Keratinocyte (primary cell): ENCODE data around the gene PRMT1. TPM values are rescaled to one million over a fixed set of nuclear protein-coding genes. Genes with fewer than 3 reads are reported as not detected.
A peak's percentile ranks its signal among the peaks of the same experiment; 100 is the strongest.

ENCODE experiments used
- DNase-seq: peaks from one replicate; pipeline ENCODE4 v3.0.0-alpha.2; 2011; ENCODE audit warnings: low read depth, missing footprints, low spot score
- FAIRE-seq: peaks from 2 replicates; lab custom pipeline; 2011; peaks lifted over from hg19 to GRCh38; lab: Jason Lieb, UNC
- H2AFZ ChIP-seq: 2 replicates; pipeline ENCODE4 v1.6.0; 2012; ENCODE audit warnings: low read length, control low read depth, inconsistent platforms; ENCODE audit not compliant: control insufficient read depth
- H3K27ac ChIP-seq: 2 replicates; pipeline ENCODE4 v1.5.1; 2011; ENCODE audit warnings: low read length; ENCODE audit not compliant: control insufficient read depth, insufficient read depth
- H3K27me3 ChIP-seq: 3 replicates; pipeline ENCODE4 v1.6.0; 2011; ENCODE audit warnings: low read length; ENCODE audit not compliant: control insufficient read depth, insufficient read depth; ENCODE audit errors: extremely low read depth
- H3K36me3 ChIP-seq, 2 experiments: 2 replicates in 1 of 2; 3 replicates in 1 of 2; pipeline ENCODE4 v1.5.1; 2011; ENCODE audit warnings: low read length in 2 of 2, mild to moderate bottlenecking in 1 of 2; ENCODE audit not compliant: control insufficient read depth in 2 of 2, insufficient read depth in 2 of 2; ENCODE audit errors: extremely low read depth in 1 of 2
- H3K4me1 ChIP-seq: 3 replicates; pipeline ENCODE4 v1.5.1; 2011; ENCODE audit warnings: low read length; ENCODE audit not compliant: control insufficient read depth, insufficient read depth; ENCODE audit errors: extremely low read depth
- H3K4me2 ChIP-seq: 3 replicates; pipeline ENCODE4 v1.6.0; 2011; ENCODE audit warnings: low read depth, low read length; ENCODE audit not compliant: control insufficient read depth, insufficient read depth; ENCODE audit errors: extremely low read depth
- H3K4me3 ChIP-seq, 3 experiments: fragments of 200-600 bp in 1 of 3; sonication (generic) in 1 of 3; 2 replicates in 2 of 3; 3 replicates in 1 of 3; pipeline ENCODE4 v1.5.1; 2011 to 2016; ENCODE audit warnings: low read length in 3 of 3, mild to moderate bottlenecking in 3 of 3, control low read depth in 2 of 3, inconsistent platforms in 1 of 3, low read depth in 1 of 3, mixed read lengths in 1 of 3, mixed run types in 1 of 3, moderate library complexity in 1 of 3; ENCODE audit not compliant: control insufficient read depth in 2 of 3, insufficient read depth in 2 of 3; ENCODE audit errors: extremely low read depth in 1 of 3
- H3K79me2 ChIP-seq: 2 replicates; pipeline ENCODE4 v1.6.0; 2012; ENCODE audit warnings: low read length; ENCODE audit not compliant: control insufficient read depth, insufficient read depth
- H3K9ac ChIP-seq: 3 replicates; pipeline ENCODE4 v1.6.0; 2011; ENCODE audit warnings: low read length; ENCODE audit not compliant: control insufficient read depth, insufficient read depth; ENCODE audit errors: extremely low read depth
- H3K9me1 ChIP-seq: 3 replicates; pipeline ENCODE4 v1.6.0; 2011; ENCODE audit warnings: low read length; ENCODE audit not compliant: control insufficient read depth, insufficient read depth; ENCODE audit errors: extremely low read depth
- H3K9me3 ChIP-seq: 2 replicates; pipeline ENCODE4 v1.5.1; 2012; ENCODE audit warnings: low read depth, low read length; ENCODE audit not compliant: control insufficient read depth
- H4K20me1 ChIP-seq: 3 replicates; pipeline ENCODE4 v1.6.0; 2011; ENCODE audit warnings: low read length; ENCODE audit not compliant: control insufficient read depth, insufficient read depth; ENCODE audit errors: extremely low read depth
- CTCF ChIP-seq, 3 experiments: IDR thresholded peaks in 1 of 3; conservative IDR thresholded peaks in 1 of 3; optimal IDR thresholded peaks in 1 of 3; 2 replicates in 2 of 3; 3 replicates in 1 of 3; pipeline versions ENCODE3 to v1.5.1; 2011; ENCODE audit warnings: low read length in 3 of 3, mild to moderate bottlenecking in 3 of 3, moderate library complexity in 2 of 3, control low read depth in 1 of 3, inconsistent platforms in 1 of 3; ENCODE audit not compliant: insufficient read depth in 2 of 3; ENCODE audit errors: extremely low read depth in 1 of 3
- EZH2 ChIP-seq: IDR thresholded peaks from one replicate; pipeline ENCODE4 v1.6.1; 2012; ENCODE audit warnings: inconsistent platforms, mild to moderate bottlenecking, low read length, moderate library complexity
- dilution Hi-C: fragments of 300-500 bp; cut with MboI; formaldehyde crosslinking; loops from one replicate; pipeline ENCODE4 v1.7.0; 2020; ENCODE audit warnings: low sequenced_read_pairs; ENCODE audit not compliant: extremely low pct_ligation_motif_present
- polyA plus RNA-seq, 5 experiments: library from polyadenylated mRNA; depleted of rRNA in 3 of 5; stranded (reverse) in 3 of 5; stranded (forward) in 1 of 5; unstranded in 1 of 5; fragments of >200 nt; gene quantifications; 1 replicate in 1 of 5; 2 replicates in 3 of 5; 3 replicates in 1 of 5; pipeline versions ENCODE4 v1.2.1 to v1.2.3, GENCODE V29; 2011 to 2012; ENCODE audit warnings: missing spikeins in 2 of 5, low read depth in 1 of 5, low replicate concordance in 1 of 5

Gene PRMT1
- polyA plus RNA-seq, 1 donor (not counting 4 experiments of a cell fraction or from before 2014, with no cell fraction given): 280 TPM

- FAIRE-seq (no peak), DNase-seq (no peak)
- Histone ChIP-seq H3K4me1 (peaks cover 21% of the 10 kb centered on the region), H3K9me1 (no peaks in the 10 kb centered on the region), H3K79me2 (no peaks in the 10 kb centered on the region), H3K4me3 (peak overlapping the region in 2 of 3 experiments; percentile 47 to 60), H4K20me1 (peaks cover 7% of the 10 kb centered on the region), H3K27me3 (no peaks in the 10 kb centered on the region), H3K9ac (no peak overlapping the region), H3K36me3 (peaks cover 6 to 13% of the 10 kb centered on the region in 2 experiments), H3K4me2 (peak overlapping the region; percentile 93), H2AFZ (no peak overlapping the region), H3K9me3 (no peaks in the 10 kb centered on the region), H3K27ac (no peak overlapping the region)
- TF ChIP-seq CTCF (optimal IDR thresholded peaks at IDR 0.05 in 1 of 3, IDR thresholded peaks at IDR 0.05 in 1 of 3, conservative IDR thresholded peaks at IDR 0.05 in 1 of 3; ENCODE audit: extremely low read depth in 1 of 3, insufficient read depth in 2 of 3, low read length in 3 of 3) (no peak), EZH2 (no peak)
- dilution Hi-C loops: no loop called here
Observed at GRCh38 chr19:49691243-49692146, 14.4 kb downstream of the PRMT1 start.

DNA sequence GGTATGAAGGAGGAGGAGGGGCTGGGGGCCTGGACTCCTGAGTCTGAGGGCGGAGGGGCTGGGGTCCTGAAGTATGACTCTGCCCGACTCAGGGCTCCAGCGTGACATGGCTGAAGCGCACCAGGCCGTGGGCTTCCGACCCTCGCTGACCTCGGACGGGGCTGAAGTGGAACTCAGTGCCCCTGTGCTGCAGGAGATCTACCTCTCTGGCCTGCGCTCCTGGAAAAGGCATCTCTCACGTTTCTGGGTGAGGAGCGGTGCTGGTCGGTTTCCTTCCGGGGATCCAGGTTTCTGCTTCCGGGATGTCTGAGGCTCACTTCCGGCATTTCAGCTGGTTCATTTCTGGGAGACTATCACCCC is 15.1 kb downstream of the PRMT1 start:
- H3K27ac ChIP-seq: no peak overlapping the region
- no peaks in the 10 kb centered on the region for H3K79me2 ChIP-seq
- peaks cover 7% of the 10 kb centered on the region for H4K20me1 ChIP-seq
- no peak overlapping the region for H3K4me2 ChIP-seq
- peaks cover 6 to 9% of the 10 kb centered on the region in 2 experiments for H3K36me3 ChIP-seq
- no peak overlapping the region for H2AFZ ChIP-seq
- dilution Hi-C loops: no loop called here
- DNase-seq (no peak), FAIRE-seq (no peak)
- H3K9me1 ChIP-seq: no peaks in the 10 kb centered on the region
- no peaks in the 10 kb centered on the region for H3K9me3 ChIP-seq
- no peaks in the 10 kb centered on the region for H3K27me3 ChIP-seq
- TF ChIP-seq CTCF (optimal IDR thresholded peaks at IDR 0.05 in 1 of 3, IDR thresholded peaks at IDR 0.05 in 1 of 3, conservative IDR thresholded peaks at IDR 0.05 in 1 of 3; ENCODE audit: extremely low read depth in 1 of 3, insufficient read depth in 2 of 3, low read length in 3 of 3): no peak
- TF ChIP-seq EZH2: no peak
- no peak overlapping the region for H3K9ac ChIP-seq
- peaks cover 21% of the 10 kb centered on the region for H3K4me1 ChIP-seq
- H3K4me3 ChIP-seq: no peak overlapping the region
